ENCODE data around the gene SDK1.

The SDK1 gene

DNA sequence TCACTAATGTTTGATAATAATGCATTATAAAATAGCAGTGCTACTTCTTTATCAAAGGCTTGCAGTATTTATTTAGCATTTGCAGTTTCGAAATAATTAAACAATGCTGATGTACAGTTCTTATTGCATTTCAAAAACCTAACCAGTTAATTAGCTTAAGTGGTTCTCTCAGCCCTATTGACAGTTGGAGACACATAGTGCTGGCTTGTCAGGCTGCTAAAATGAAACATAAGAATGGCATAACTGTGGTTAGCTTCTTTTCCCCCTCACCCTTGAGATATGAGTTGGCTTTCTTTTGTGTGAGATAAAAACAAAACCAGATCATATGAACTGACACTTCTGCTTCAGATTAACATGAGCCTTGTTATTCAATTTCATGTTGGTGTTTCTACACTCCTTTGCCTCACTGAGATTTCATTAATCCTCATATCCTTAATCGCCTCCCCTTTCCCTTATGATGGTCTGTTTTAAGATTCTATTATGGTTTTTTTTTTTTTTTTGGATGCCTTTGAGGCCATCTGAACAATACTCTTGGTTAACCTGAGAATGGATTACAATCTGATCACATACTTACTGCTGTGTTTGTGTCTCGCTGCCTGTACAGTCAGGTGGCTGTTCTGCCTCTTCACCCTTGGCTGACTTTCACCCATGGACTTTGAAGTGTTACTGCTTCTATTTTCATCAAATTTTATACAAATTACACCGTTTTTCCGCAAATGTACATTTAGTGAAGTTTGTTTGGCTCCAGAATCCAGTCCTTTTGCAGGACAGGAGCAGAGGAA is 108.0 kb downstream of the SDK1 start:
- DNase-seq (ENCODE audit: low read depth): no peak

DNA sequence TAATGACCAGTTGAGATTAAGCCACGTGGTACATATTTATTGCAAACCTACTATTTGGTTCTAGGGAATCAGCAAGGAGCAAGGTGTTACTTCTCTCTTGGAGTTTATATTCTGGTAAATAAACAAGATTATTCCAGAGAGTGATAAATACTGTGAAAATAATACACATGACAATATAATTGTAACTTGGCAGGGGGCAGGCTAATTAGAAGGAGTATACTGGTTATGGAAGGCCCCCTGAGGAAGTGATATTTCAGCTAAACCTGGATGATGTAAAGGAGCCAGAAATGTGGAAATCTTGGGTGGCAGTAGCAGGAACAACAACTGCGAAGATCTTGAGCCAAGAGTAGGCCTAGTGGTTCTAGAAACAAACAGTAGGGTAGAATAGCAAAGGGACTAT is 111.8 kb downstream of the SDK1 start:
- no peak for DNase-seq (ENCODE audit: low read depth)

DNA sequence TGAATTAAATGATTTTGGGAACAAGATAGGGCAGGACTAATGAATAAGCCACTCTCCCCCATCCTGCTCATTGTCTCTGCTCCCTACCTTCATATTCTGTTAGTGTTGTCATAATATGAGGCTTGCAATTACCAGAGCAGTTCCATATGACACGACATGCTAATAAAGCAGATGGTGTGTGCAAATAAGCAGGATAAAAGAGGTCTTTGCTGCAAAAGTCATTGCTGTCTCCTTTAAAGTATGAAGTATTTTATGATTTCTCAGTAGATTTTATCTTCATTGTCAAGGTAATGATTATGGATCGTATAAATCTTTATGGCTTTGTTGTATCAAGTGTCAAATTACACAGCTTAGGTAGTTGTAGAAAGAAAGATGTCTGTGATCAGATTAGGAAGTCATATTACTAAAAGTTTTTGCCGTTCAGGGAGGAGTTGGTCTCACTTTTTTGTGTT is 114.8 kb downstream of the SDK1 start:
- no peak for DNase-seq (ENCODE audit: low read depth)

DNA sequence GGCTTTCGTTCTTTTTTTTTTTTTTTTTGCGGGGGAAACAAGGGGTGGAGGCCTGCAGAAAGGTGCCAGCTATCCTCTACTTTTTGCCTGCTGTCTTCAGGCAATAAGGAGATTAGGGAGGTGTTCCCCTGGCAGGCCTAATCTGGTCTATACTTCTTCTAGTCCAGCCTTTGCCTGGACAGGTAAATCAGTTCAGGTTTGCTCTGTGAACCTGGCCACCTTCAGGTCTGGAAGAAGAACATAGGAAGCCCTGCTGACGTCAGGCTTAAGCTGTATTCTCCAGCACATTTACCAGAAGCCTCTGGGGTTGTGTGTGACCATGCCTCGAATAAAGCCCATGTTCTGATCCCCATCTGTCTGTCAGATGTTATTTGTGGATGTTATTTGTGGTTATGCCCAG is 115.4 kb downstream of the SDK1 start:
- DNase-seq (ENCODE audit: low read depth): no peak

DNA sequence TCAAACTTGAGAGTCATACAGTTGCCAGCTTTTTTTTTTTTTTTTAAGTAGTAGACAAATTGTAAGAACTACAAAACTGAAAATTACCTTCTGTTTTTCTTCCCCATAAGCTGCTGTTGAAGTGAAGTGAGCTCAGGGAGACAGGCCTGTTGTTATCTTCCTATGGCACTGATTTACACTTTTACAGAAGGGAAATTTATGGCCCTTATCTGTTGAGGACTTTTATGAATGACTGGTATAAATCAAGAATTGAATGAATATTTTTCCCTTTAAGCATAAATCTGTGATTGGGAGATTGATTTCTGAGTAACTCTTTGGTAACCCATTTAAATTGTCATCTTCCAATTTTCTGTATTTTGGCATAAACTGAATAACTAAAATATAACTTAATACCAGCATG is 124.0 kb downstream of the SDK1 start:
- no peak for DNase-seq (ENCODE audit: low read depth)

DNA sequence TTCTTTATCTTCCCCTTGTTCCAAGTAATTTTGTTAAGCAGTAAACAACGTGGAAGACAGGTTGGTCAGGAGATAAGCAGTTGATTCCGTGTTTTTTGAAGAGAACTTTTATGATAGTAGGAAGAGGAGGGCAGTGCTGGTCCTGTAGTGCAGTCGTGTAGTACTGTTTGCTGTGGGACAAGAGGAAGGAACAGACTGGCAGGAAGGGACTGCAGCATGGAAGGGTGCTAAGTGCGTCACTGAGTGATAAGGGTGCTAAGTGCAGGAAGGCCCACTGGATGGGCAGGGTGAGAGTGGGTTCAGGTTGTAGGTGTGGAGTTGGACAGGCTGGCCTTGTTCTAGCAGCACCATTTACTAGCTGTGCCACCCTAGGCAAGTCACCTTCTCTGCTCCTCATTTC is 125.0 kb downstream of the SDK1 start:
- no peak for DNase-seq (ENCODE audit: low read depth)

DNA sequence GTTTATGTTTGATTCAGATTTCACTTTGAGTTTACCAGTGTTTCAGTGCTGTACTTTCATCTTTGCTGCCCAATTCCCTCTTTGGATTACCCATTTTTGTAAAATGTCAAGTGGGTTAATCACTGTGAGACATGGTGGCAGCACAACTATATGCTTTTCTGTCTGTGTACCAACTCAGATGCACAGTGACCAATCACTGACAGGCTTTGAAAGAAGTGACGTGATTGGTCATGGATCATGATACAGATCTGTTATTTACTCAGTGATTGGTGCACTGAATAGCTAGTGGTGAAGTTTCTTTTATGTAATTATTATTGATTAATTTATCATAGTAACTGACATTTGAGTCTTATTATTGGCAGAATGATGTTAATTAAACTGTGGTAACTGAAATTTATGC is 126.9 kb downstream of the SDK1 start:
- DNase-seq (ENCODE audit: low read depth): no peak

DNA sequence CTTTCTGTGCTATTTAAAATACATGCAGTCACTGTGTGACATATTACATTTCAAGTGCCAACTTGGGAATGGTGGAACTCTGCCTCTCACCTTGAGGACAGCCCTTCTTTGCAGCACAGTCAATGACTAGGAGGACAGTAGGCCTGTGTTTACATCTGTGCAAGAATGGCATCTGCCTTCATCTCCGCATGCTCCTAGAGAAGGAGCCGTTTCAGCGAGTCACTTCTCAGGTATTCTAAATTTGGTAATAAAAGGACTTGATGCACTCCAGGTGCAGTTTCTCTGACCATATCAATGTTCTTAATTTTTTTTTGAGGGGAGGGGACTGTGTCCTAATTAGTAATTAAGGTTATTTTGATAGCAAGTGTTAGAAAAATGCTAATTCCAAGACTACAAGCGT is 128.9 kb downstream of the SDK1 start:
- DNase-seq (ENCODE audit: low read depth): no peak

DNA sequence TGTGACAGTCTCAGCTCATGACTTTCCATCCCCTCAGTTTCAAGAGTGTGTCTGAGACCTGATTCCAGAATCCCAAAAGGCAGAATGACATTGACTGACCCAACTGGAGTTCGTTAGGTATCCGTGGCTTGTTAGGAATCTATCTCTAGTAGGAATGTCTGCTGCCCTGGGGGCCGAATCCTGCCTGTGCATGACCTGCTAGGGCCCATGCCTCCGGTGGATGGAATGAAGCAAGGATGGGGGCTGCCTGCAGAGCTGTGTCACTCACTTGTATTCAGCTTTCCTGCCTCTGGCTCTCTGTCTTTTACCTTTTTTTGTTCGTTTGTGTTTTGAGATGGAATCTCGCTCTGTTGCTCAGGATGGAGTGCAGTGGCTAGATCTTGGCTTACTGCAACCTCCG is 129.5 kb downstream of the SDK1 start:
- DNase-seq (ENCODE audit: low read depth): no peak

DNA sequence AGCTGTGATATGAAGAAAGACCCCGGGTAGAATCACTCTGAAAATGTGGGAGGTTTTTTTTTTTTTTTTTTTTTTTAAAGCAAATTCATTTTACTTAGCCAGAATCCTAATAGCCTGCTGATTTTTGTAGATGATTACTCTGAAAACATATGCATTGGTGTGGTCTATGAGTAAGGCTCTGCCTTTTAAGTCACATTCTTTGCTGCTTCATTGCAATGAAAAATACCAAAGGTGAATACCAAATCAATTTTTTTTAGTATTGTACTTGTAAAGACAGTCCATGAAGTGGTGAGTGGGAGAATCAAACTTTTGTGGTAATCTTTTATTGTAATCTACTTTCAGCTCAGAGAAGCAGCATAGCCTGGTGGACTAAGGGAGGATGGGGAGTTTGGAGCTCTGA is 130.3 kb downstream of the SDK1 start:
- no peak for DNase-seq (ENCODE audit: low read depth)

DNA sequence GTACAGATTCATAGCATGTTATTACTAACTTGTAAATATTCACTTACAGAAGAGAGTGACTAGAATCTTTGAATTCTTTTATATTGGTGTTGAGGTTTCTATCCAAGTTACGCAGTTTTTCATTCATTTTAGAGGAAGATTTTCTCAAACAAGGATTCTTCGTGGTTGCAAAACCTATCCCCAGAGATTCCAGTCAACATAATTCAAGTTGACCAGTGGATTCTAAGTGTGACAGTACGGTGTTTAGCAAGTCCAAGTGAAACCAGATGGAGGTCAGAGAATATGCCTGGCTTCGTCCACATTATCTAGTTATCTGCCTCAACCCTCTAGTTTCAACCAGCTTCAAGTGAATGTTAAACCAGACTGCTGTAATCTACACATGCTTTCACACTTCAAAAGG is 131.9 kb downstream of the SDK1 start:
- DNase-seq (ENCODE audit: low read depth): no peak

DNA sequence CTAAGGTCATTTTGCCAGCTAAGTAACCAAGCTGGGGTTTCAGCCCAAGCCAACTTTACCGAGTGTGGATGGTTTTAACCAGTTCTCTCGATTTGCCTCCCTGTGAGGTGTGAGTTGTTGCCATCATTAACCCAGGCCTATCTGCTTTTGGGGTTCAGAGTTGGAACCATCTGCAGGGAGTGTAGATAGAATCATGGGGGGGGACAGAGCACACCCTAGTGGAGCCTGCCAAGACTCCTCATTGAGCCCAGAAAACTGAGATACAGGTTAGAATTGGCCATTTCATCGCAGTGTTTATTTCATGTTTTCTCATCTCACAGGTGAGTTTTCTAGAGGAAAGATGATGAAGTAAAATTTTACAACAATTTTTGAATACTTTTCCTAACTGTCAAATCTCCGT is 133.6 kb downstream of the SDK1 start:
- DNase-seq (ENCODE audit: low read depth): no peak

DNA sequence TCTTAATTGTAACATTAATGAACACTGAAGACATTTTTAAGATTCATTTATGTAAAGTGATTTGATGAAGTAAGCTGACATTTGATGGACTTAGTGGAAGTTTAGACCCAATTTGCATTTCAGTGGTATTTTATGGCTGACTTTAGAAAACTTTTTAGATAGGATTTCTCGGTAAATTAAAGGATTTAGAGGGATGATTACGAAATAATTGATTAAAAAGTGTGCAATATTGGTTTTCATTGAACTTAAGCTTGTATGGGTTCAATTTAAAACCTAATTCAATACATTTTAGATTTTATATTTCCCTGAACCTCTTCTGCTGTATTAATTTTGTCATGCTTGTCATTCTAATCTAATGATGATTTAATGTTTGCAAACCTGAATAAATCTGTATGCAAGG is 135.1 kb downstream of the SDK1 start:
- DNase-seq (ENCODE audit: low read depth): no peak

DNA sequence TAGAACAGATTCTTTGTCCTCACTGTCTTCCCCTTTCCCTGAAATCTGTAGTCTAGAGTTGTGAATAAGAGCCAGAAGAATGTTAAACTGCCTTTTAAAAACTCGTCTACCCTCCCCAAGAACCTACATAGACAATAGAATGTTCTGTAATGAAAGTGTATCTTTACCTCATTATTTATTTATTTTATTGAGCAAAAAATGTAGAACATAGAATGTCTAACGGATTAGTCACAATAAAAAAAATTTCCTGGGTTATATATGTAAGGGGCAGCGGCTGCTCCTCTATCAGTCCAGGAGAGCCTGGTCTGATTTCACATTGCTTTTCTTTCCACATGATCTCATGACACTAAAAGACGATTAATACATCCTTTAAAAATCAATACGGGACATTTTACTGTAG is 135.7 kb downstream of the SDK1 start:
- no peak for DNase-seq (ENCODE audit: low read depth)

DNA sequence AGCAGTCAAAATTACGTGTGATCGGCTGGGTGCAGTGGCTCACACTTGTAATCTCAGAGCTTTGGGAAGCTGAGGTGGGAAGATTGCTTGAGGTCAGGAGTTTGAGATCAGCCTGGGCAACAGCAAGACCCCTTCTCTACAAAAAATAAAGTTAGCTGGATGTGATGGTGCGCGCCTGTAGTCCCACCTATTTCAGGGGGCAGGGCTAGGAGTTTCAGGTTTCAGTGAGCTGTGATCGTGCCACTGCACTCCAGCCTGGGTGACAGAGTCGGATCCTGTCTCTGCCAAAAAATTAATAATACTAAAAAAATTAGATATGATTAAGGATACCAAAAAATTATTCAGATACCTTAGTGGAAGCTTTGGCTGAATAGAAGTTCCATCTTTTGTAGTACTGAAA is 136.4 kb downstream of the SDK1 start:
- no peak for DNase-seq (ENCODE audit: low read depth)

DNA sequence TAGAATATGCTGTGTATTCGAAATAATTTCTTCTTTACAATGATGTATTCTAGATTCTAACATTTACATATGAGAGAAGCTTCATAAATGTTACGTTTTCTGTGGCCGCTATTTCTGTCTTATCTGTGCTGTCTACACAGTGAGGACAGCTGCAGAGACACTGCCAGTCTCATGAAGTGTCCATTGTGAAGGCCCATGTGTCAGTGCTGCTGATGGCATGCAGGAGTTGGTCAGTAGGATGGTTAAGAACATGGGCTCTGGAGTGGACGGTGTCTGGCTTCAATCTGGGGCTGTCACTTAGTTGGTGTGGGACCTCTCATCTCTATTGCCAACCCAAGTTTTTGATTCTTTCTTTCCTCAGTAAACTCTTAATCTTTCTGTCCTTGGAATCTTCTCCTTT is 137.3 kb downstream of the SDK1 start:
- DNase-seq (ENCODE audit: low read depth): no peak

DNA sequence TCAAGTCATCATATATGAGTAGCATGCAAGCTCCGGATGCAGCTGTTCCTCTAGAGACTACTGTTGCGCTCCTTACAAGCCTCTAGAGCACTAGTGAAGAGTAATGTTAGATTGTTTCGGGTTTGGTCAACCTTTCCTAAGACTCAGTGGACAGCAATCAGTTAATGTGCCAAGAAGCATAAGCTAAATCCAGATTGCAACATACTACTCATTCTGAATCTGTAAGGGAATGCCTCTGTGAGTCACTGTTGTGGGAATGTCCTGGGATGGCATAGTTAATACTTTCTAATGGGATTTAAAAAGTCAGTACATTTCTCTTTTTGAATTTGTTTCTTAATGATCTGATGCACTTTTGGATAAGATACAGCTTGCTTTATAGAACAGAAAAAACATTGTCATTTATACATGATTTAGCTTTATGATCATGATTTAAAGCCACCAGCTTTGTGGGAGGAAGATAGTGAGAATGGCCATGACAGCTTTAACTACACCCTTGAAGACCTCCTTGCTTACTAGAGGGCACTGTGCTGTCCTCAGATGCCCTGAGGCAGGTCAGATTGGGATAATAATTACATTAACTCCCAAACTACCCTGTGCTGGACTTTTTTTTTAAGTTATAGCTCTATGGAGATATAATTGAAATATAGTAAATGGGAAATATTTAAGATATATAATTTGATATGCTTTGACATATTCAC is 138.4 kb downstream of the SDK1 start:
- no peak for DNase-seq (ENCODE audit: low read depth)

DNA sequence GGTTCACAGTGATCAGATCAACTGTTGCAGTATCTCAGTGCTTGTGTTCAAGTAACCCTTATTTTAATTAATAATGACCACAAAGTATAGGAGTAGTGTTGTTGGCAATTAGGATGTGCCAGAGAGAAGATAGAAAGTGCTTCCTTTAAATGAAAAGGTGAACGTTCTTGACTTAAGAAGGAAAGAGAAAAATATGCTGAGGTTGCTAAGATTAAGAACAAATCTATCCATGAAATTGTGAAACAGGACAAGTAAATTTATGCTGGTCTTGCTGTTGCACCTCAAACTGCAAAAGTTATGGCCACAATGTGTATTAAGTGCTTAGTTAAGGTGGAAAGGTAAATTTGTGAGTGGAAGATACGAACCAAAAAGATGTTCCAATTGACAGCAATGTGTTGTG is 139.5 kb downstream of the SDK1 start:
- DNase-seq (ENCODE audit: low read depth): no peak

DNA sequence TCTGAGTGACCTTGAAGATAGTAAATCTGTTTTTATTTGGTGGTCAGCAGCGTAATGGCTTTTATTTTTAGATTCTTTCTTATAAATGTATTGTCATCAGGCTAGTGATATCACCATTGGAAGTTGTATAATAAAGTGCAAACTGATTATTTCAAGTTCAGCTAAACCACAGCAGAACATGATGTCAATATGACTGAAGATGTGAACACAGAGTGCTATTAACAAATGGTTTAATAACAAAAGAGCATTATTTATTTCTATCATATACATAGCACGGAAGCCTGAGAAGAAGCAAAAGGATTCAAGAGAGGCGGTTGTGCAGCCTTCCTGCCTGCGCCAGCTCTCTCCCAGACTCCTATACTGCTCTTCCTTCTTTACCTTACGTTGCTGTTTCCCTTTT is 142.7 kb downstream of the SDK1 start:
- DNase-seq (ENCODE audit: low read depth): no peak

DNA sequence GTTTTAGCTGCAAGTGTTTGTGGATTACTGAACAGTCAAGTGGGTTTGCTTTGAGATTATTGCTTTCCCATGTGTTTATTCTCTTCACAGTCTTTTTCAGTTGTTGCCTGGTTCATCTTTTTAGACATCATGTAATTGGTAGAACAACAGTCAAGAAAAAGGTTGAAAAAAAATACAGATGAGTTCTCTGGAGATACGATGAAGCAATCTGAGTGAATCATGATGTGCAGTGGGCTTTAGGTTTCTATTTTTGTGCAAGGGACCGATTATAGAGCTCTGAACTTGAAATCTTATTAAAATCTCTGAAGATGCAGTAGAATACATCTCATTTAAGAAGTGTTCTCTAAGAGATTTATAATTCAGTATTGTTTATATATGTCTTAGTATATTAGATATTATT is 145.7 kb downstream of the SDK1 start:
- no peak for DNase-seq (ENCODE audit: low read depth)

DNA sequence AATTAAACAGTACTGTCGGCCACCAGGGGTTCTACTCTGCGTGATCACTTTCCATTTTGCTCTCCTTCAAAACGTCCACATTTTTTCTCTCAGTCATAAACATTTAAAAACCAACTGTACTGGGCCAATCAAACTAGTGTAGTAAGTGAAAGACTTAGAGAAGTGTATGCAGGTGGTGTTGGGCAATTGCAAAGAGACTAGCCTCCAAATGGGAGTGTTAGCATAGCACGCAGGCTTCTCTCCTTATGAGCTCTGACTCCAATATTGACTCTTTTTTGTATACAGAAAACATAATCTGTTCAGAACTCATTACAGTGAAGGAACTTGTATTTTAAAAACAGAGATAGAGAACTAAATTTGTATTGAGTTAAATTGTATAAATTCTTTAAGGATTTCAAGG is 150.6 kb downstream of the SDK1 start:
- DNase-seq (ENCODE audit: low read depth): no peak

DNA sequence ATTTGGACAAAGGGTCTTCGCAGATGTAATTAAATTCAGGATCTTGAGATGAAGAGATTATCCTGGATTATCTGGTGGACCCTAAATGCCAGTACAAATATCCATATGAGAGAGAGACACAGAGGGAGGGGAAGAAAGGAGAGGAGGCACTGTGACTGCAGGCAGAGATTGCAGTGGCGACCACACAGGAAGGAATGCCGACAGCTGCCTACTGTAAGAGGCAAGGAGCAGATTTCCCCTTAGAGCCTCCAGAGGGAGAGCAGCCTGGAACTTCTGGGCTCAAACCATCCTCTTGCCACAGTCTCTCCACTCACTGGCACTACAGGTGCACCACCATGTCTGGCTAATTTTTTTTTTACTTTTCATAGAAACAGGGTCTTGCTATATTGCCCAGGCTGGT is 152.3 kb downstream of the SDK1 start:
- no peak for DNase-seq (ENCODE audit: low read depth)

DNA sequence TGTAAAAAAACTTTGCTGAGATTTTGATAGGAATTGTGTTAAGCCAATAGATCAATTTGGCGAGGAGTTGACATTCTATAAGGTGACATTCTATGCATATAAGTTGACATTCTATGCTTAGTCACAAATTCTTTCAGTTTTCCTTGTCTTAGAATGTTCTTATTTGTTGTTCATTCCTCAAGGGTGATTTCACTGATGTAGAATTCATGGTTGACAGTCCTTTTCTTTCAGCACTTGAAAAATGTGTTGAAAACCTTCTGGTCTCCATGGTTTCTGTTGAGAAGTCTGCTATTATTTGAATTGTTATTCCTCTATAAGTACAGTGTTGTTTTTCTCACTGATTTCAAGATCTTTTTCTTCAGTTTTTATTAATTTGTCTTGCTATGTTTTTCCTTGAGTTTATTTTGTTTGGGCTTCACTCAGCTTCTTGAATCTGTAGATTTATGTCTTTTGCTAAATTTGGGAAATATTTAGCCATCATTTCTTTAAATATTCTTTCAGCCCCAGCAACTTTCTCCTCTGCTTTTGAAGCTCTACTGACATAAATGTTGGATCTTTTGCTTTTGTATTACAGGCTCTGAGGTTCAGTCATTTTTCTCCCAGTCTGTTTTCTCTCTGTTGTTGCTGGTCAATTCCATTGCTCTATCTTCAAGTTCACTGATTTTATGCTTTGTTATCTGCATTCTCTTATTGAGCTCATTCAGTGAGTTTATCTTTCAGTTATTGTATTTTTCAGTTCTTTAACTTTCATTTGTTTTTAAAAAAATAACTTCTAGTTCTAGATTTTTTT is 154.9 kb downstream of the SDK1 start:
- no peak for DNase-seq (ENCODE audit: low read depth)

Measured in activated T-cell treated with anti-CD3 and anti-CD28 coated beads for 48 hours (primary cell).